GM21717 (cell line): ENCODE data around the gene SLC35C1.
A peak's percentile ranks its signal among the peaks of the same experiment; 100 is the strongest.

Experiments
- ATAC-seq: cut with Tn5 transposase; IDR thresholded peaks from one replicate; pipeline ENCODE4 v1.9.1; 2021; ENCODE audit warnings: mild to moderate bottlenecking, moderate library complexity; ENCODE audit not compliant: unreplicated experiment

The SLC35C1 gene

GRCh38 chr11:45804761-45805304, at the start of gene SLC35C1:
Gene SLC35C1, plus strand, starts transcription at chr11:45805149. Its CDS starts 653 bp downstream, at chr11:45805802.
- ATAC-seq, result peak; percentile 94

GRCh38 chr11:45755281-45755859, 49.6 kb upstream of the SLC35C1 start:
- ATAC-seq, result no peak

- ATAC-seq, result no peak
Observed at GRCh38 chr11:45756384-45757010, 48.5 kb upstream of the SLC35C1 start.

- ATAC-seq, result no peak
Observed at GRCh38 chr11:45757672-45758071, 47.3 kb upstream of the SLC35C1 start.

GRCh38 chr11:45761659-45762058, 43.3 kb upstream of the SLC35C1 start:
- no peak for ATAC-seq

GRCh38 chr11:45765107-45765668, 39.8 kb upstream of the SLC35C1 start:
- ATAC-seq, result no peak

GRCh38 chr11:45765836-45766235, 39.1 kb upstream of the SLC35C1 start:
- no peak for ATAC-seq

- ATAC-seq, result no peak
Observed at GRCh38 chr11:45766469-45766868, 38.5 kb upstream of the SLC35C1 start.

GRCh38 chr11:45768486-45768885, 36.5 kb upstream of the SLC35C1 start:
- no peak for ATAC-seq

- no peak for ATAC-seq
Observed at GRCh38 chr11:45769960-45770359, 35.0 kb upstream of the SLC35C1 start.

GRCh38 chr11:45771193-45771565, 33.8 kb upstream of the SLC35C1 start:
- peak; percentile 32 for ATAC-seq

GRCh38 chr11:45771566-45772448, 33.1 kb upstream of the SLC35C1 start:
- ATAC-seq, result peak; percentile 85

GRCh38 chr11:45772449-45772774, 32.5 kb upstream of the SLC35C1 start:
- ATAC-seq, result no peak

GRCh38 chr11:45772986-45773785, 31.8 kb upstream of the SLC35C1 start:
- no peak for ATAC-seq

- ATAC-seq, result no peak
Observed at GRCh38 chr11:45773786-45774655, 30.9 kb upstream of the SLC35C1 start.

GRCh38 chr11:45774786-45775185, 30.2 kb upstream of the SLC35C1 start:
- ATAC-seq, result no peak

GRCh38 chr11:45777127-45777969, 27.6 kb upstream of the SLC35C1 start:
- no peak for ATAC-seq

- ATAC-seq, result no peak
Observed at GRCh38 chr11:45778341-45778740, 26.6 kb upstream of the SLC35C1 start.

GRCh38 chr11:45779602-45780001, 25.3 kb upstream of the SLC35C1 start:
- ATAC-seq, result no peak
